Measurements from ENCODE around the gene FANCC. TPM values are rescaled to one million over a fixed set of nuclear protein-coding genes. Genes with fewer than 3 reads are reported as not detected.

Gene FANCC
- total and polyA plus RNA-seq, 2 of the 8 experiments (the other 6 are each of a cell fraction or from before 2014, with no cell fraction given): 7.8 to 15.2 TPM

DNA sequence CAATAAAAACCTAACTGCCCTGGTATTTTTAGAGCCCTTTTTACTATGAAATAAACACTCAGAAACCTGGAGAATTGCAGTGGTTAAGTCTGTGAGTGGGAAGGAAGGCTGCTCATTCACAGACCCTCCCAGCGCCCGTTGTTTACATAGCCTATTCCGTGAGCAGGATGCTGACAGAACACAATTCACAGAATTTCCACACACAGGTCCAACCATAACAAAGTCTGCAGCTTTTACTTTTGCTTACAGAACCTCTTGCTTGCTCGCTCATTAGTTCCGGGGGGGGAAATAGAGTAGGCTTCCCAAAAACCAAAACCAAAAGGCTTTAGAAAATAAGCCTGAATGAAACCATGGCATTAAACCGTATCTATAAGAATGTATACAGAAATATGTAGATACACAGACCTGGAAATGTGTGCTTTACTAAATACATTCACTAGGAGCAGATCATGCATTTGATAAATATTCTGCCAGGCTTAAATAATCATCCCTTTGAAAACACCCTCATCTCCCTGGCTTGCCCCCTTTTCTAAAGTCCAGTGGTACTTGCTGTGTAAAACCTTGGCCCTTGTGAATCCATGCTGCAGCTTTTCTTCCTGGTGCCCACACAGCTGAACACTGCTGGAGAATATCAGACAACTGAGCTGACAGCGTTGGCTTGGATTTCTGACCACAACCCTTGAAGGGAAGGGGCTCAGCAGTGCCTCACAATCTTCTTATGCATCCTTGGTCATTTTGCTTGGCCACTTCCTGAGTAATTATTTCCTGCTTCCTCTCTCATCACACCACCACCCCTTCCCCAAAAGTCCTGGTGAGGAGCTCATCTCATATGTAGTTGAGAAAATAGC, 128.0 kb downstream of the FANCC start:
- Histone ChIP-seq H3K23me2 (ENCODE audit: low read depth, low read length) (no peaks in the 10 kb centered on the region), H2AK5ac (ENCODE audit: low read depth, low read length) (no peak overlapping the region), H3K4me2 (ENCODE audit: insufficient read depth in 1 of 2, low read depth in 2 of 2, low read length in 2 of 2) (no peak overlapping the region)
- TF ChIP-seq RFX5 (IDR thresholded peaks at IDR 0.05; ENCODE audit: borderline replicate concordance, low read depth, low read length) (no peak), KDM4A (IDR thresholded peaks at IDR 0.05; ENCODE audit: low read depth, low read length, severe bottlenecking) (no peak), MAFK (IDR thresholded peaks at IDR 0.05; ENCODE audit: low read depth, low read length) (no peak), RAD21 (IDR thresholded peaks at IDR 0.05 in 1 of 2, conservative IDR thresholded peaks at IDR 0.05 in 1 of 2; ENCODE audit: low read depth in 2 of 2, low read length in 2 of 2) (no peak), TAF1 (IDR thresholded peaks at IDR 0.05; ENCODE audit: low read depth, low read length) (no peak), TCF12 (IDR thresholded peaks at IDR 0.05; ENCODE audit: low read depth, low read length) (no peak)
- TF ChIP-seq, protein P1, sequence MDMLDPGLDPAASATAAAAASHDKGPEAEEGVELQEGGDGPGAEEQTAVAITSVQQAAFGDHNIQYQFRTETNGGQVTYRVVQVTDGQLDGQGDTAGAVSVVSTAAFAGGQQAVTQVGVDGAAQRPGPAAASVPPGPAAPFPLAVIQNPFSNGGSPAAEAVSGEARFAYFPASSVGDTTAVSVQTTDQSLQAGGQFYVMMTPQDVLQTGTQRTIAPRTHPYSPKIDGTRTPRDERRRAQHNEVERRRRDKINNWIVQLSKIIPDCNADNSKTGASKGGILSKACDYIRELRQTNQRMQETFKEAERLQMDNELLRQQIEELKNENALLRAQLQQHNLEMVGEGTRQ (IDR thresholded peaks at IDR 0.05; ENCODE audit: low read length): no peak
- TF ChIP-seq, protein P2, sequence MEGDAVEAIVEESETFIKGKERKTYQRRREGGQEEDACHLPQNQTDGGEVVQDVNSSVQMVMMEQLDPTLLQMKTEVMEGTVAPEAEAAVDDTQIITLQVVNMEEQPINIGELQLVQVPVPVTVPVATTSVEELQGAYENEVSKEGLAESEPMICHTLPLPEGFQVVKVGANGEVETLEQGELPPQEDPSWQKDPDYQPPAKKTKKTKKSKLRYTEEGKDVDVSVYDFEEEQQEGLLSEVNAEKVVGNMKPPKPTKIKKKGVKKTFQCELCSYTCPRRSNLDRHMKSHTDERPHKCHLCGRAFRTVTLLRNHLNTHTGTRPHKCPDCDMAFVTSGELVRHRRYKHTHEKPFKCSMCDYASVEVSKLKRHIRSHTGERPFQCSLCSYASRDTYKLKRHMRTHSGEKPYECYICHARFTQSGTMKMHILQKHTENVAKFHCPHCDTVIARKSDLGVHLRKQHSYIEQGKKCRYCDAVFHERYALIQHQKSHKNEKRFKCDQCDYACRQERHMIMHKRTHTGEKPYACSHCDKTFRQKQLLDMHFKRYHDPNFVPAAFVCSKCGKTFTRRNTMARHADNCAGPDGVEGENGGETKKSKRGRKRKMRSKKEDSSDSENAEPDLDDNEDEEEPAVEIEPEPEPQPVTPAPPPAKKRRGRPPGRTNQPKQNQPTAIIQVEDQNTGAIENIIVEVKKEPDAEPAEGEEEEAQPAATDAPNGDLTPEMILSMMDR (IDR thresholded peaks at IDR 0.05; ENCODE audit: control extremely low read depth in 1 of 3, insufficient read depth in 1 of 3, low read depth in 1 of 3, low read length in 3 of 3): no peak

More for the DNA sequence above, 128.0 kb downstream of the FANCC start:
- Histone ChIP-seq H4K91ac (replicated peaks; ENCODE audit: insufficient read length, low read length) (no peak overlapping the region), H3K79me1 (ENCODE audit: low read depth, low read length) (no peaks in the 10 kb centered on the region), H2BK5ac (ENCODE audit: low read depth, low read length) (no peak overlapping the region), H2BK20ac (ENCODE audit: low read length) (no peak overlapping the region), H4K8ac (ENCODE audit: extremely low read depth, insufficient read depth, low read length) (no peak overlapping the region), H3K14ac (ENCODE audit: insufficient read length) (no peak overlapping the region), H3K4ac (replicated peaks; ENCODE audit: insufficient read length, low read depth, low read length) (no peak overlapping the region), H4K20me1 (replicated peaks in 1 of 2; ENCODE audit: control insufficient read depth in 1 of 2, insufficient read depth in 2 of 2, low read length in 2 of 2) (no peaks in the 10 kb centered on the region), H2BK120ac (replicated peaks; ENCODE audit: low read depth, low read length) (no peak overlapping the region), H3K79me2 (ENCODE audit: control insufficient read depth in 1 of 2, insufficient read depth in 2 of 2, low read length in 2 of 2) (no peaks in the 10 kb centered on the region), H3K4me3 (ENCODE audit: extremely low read depth in 1 of 4, insufficient read depth in 2 of 4, low read depth in 3 of 4, low read length in 4 of 4) (no peak overlapping the region), H4K5ac (ENCODE audit: insufficient read length, low read depth, low read length) (no peak overlapping the region), H3K23ac (ENCODE audit: insufficient read length) (no peak overlapping the region), H3K9me3 (ENCODE audit: insufficient read depth in 2 of 2, low read depth in 1 of 2, low read length in 1 of 2) (no peaks in the 10 kb centered on the region), H3K9ac (replicated peaks in 1 of 4; ENCODE audit: extremely low read depth in 1 of 4, low read depth in 3 of 4, low read length in 3 of 4) (no peak overlapping the region), H3K27me3 (replicated peaks in 1 of 4; ENCODE audit: control insufficient read depth in 3 of 4, extremely low read depth in 1 of 4, insufficient read depth in 3 of 4, low read length in 3 of 4) (no peaks in the 10 kb centered on the region), H2AFZ (ENCODE audit: low read length) (no peak overlapping the region), H3K18ac (ENCODE audit: extremely low read depth, low read length) (no peak overlapping the region), H2BK15ac (ENCODE audit: low read length) (no peak overlapping the region), H3K27ac (ENCODE audit: low read depth, low read length) (no peak overlapping the region), H3K36me3 (ENCODE audit: control insufficient read depth in 2 of 4, insufficient read depth in 4 of 4, low read length in 3 of 4) (no peaks in the 10 kb centered on the region), H2BK12ac (ENCODE audit: low read depth, low read length) (no peak overlapping the region), H3K4me1 (replicated peaks in 1 of 4; ENCODE audit: control insufficient read depth in 3 of 4, insufficient read depth in 4 of 4, low read length in 3 of 4) (no peaks in the 10 kb centered on the region; a peak in 1 of 7 replicates), H3K56ac (replicated peaks; ENCODE audit: insufficient read length, low read depth, low read length) (no peak overlapping the region)
- DNase-seq (ENCODE audit: low read depth in 1 of 2, low spot score in 2 of 2): no peak
- POLR2A ChIA-PET (ENCODE audit: partially characterized antibody): interaction anchor here (1.1 kb wide), 1 partner anchor 236 kb away, joined by 3 read pairs; no protein-coding TSS in a partner anchor
- FAIRE-seq: no peak
- 88% methylated on average over 7 of the region's 7 CpGs; no CpG with 5 or more reads in 1 of the 2 experiments for WGBS, 2 experiments (ENCODE audit: extremely low coverage in 1 of 2, insufficient coverage in 1 of 2, insufficient read length in 1 of 2, insufficient replicate concordance in 2 of 2, low coverage in 1 of 2, low lambda C conversion rate in 2 of 2, missing lambda C conversion rate in 1 of 2)
- CTCF ChIA-PET (ENCODE audit: partially characterized antibody): interaction anchor here (0.5 to 5.8 kb wide), 6 partner anchors 9 to 1028 kb away, joined by 3 to 23 read pairs (median 4); no protein-coding TSS in a partner anchor
